Fibroblast of skin of abdomen (primary cell): Measurements from ENCODE around the gene ZFP57.
A peak's percentile ranks its signal among the peaks of the same experiment; 100 is the strongest.
"Not testable (repeated sequence)": the region's sequence is repeated elsewhere in the genome, so short reads cannot be mapped to it uniquely, and the experiment has no call there.

Experiments
- DNase-seq: peaks from one replicate; pipeline ENCODE4 v3.0.0-alpha.2; 2013

ZFP57 gene

DNA sequence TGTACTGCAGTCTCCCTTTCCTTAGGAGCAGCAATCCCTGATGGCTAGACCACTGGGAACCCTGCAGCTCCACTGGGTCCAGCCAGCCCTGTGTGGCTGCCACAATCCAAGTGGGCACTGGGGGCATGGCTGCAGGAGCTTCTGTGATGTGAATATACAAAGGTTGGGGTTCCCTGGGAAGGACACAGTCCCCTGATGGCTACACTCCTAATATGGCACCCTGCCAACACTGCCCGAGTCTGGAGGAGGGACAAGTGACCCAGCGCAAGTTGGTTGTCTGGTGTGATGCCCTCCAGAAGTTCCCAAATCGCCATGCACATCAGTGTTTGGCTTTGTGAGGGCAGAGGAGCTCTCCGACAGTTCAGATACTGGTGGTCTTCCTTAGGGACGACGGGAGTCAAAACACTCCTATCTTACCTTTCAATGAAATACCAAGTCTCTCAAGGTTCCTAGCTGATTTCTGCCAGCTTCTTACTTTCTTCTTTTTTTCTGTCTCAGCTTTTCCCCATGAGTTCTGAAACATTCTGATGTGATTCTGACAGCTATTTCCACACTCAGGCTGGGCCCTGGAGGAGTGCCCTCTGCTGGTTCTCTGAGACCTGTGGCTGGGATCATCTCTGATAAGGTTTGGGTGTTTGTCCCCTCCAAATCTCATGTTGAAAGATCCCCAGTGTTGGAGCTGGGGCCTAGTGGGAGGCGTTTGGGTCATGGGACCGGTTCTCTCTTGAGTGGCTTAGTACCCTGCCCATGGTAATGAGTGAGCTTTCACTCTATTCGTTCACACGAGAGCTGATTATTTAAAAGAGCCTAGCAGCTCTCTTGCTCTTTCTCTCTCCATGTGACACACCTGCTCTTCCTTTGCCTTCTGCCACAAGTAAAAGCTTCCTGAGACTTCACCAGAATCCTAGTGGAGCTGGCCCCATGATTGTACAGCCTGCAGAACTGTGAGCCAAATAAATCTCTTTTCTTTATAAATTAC is 15.5 kb upstream of the ZFP57 start:
- no peak for DNase-seq

DNA sequence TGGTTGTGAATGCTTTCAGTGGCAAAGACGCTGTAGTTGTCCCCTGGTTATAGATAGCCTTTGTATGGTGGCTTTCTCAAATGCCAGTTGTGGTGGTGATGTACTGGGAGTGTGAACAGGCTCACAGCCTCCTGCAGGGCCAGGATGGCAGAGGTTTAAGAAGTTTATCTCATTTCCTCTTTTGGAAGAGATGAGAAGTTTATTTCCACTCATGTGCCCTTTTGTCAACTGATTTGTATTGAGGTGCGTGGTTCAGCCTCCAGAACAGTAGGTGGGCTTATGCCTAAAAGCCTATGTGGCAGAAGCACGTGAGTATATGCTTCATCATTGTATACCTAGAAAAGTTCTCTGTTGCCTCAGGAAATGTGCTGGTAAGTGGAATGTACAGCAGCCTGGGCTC is 13.7 kb upstream of the ZFP57 start:
- DNase-seq: no peak

DNA sequence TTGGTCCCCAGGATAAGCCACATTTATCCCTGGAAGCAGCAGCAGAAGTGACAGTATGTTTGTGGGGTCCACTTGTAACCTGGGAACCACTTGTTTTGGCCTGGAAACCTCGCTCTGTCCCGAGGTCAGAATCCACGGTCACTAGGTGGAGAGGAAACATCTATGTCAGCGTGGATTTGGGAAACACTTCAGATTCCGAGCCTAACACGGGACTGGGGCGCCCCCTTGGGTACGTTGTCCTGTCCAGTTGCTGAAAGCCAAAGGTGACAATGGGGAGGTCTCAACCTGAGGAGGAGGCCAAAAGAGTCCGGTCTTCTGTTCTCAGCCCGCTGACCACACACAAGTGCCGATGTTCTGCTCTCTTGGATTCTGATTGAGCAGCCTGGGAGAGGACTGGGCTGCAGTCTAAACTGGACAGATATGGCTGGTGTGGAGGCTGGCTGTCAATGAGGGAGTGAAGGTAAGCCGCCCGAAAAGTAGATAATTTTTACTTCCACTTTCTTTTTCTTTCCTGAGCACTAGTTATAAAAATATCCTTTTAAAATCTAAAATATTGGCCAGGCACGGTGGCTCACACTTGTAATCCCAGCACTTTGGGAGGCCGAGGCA is 4.9 kb upstream of the ZFP57 start:
- no peak for DNase-seq

GRCh38 chr6:29681811-29682210 is 859 bp upstream of the ZFP57 start:
- DNase-seq: no peak

- no peak for DNase-seq
Observed at GRCh38 chr6:29680416-29680815, 536 bp downstream of the ZFP57 start.

GRCh38 chr6:29679962-29680361 is 990 bp downstream of the ZFP57 start:
- DNase-seq: no peak

DNA sequence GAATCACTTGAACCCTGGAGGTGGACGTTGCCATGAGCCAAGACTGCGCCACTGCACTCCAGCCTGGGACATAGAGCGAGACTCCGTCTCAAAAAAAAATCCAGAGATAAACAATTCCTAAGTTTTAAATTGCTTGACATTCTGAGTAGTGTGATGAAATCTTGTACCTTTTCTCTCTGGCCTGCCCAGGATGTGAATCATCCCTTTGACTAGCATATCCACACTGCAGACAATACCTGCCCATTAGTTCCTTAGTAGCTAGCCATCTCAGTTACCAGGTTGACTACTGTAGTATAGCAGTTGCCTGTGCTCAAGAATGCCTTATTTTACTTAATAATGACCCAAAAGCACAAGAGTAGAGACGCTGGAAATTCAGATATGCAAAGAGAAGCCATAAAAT is 2.8 kb downstream of the ZFP57 start:
- no peak for DNase-seq

DNA sequence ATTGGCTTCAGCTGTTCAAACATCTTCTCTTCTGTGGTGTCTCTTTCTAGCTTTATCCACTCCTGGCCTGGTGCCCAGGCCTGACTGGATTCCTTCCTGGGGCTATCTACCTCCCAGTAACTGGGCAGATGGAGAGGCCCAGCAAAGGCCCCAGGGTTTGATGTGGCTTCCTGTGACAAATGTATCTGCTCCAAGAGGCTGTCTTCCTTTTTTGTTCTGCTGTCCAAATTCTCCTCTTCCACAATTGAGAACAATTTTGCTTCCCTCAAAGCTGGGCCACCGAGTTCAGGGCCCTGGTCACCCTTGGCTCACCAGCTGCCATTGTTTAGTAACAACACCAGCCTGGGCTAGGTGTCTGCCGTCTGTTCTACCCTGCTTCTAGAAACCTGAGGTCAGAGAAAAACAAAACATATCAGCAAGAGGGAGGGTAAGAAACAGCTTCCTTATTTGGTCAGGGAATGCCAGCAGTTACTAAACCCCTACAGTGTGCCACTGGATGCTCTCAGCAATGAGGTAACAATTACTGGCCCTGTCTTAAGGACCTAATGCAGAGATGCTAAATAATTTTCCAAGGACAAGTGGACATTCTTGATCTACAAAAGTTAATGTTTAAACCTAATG is 3.9 kb downstream of the ZFP57 start:
- peak; percentile 5 for DNase-seq

- DNase-seq: no peak
Observed at GRCh38 chr6:29675561-29675960, 5.4 kb downstream of the ZFP57 start.

DNA sequence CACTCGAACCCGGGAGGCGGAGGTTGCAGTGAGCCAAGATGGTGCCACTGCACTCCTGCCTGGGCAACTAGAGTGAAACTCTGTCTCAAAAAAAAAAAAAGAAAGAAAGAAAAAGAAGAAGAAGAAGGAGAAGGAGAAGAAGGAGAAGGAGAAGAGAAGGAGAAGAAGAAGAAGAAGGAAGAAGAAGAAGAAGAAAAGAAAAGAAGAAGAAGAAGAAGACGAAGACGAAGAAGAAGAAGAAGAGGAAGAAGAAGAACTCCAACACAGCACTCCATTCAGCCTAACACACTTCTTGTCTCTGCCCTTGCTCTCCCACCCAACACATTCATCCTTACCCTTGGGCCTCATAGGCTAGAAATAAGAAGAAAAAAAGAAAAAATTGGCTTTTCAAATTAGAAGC is 6.9 kb downstream of the ZFP57 start:
- no peak for DNase-seq

- DNase-seq: no peak
Observed at GRCh38 chr6:29673161-29673560, 7.8 kb downstream of the ZFP57 start.

DNA sequence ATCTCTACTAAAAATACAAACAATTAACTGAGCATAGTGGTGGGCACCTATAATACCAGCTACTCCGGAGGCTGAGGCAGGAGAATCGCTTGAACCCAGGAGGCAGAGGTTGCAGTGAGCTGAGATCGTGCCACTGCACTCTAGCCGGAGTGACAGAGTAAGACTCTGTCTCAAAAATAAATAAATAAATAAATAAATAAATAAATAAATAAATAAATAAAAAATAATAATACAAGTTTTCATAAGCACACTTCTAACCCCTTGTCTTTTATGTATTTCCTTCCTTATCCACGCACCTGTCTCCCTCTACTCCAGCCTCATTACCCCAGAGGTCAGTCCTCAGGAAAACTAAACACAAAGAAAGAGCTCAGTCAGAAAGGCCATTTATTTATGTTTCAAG is 8.8 kb downstream of the ZFP57 start:
- DNase-seq: not testable (repeated sequence)

DNA sequence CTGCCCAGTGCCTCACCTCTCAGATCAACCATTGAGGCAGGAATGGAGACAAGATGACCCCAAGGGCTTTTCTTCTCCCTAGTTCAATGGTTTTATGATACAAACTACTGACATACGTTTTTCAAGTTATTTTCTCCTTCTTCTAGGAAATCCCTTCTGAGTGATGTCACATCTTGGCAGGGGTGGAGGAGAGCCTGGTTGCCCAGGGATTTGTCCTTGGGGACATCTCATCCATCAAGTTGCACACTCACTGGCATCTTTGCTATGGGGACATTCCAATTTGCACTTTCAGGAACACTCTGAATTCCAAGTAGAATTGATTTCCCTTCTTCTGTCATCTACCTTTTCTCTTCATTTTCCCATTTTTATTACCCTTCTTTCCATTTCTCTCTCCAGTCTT is 9.9 kb downstream of the ZFP57 start:
- DNase-seq: no peak

- no peak for DNase-seq
Observed at GRCh38 chr6:29667158-29667557, 13.8 kb downstream of the ZFP57 start.

DNA sequence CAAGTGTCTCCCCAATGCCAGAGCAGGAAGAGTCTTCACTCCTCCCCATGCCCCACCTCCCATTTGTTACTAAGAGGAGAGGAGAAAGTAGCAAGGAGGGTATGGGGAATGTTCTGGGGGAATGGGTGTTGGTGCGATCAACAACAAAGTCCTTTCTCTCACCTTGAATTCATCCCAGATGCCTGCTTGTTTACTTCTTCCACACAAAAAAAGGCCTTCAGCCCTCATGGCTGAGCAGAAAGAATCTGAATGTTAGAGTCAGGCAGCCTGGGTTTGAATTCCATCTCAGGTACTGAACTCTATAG is 14.2 kb downstream of the ZFP57 start:
- DNase-seq: no peak

DNA sequence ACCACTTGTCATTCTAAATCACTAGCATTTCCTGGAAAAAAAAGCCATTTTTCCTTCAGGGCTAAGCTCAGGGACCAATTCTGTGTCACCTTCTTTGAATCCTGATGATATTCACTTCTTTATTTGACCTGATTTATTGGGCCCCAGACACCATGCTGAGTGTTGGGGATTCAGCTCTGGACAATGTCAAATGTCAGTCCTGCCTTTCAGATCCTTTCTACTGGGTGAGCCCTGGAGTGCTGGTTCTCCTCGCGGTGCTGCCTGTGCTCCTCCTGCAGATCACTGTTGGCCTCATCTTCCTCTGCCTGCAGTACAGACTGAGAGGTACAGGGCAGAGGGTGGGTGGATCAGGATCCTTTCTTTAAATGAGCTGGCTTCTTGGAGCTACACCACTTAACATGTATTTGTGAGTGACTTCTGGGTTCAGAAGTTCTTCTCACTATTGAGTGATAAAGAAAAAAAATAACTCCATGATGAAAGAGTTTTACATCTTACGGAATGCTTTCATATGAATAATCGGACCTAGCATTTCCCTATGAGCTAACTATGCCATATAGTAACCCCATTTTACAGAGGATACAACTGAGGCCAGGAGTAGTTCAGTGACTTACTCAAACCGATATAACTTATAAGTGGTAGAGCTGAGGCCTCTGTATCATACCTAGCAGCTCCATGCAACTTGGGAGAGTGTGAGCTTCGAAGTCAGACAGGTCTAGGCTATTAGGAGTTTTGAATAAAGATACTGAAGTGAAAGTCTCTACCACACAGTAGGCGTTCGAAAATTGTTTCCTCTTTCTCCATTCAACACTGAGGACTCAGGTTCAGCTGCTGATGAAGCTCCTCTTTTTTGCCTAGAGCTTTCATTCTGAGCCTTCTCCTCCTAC is 14.8 kb downstream of the ZFP57 start:
- no peak for DNase-seq

DNA sequence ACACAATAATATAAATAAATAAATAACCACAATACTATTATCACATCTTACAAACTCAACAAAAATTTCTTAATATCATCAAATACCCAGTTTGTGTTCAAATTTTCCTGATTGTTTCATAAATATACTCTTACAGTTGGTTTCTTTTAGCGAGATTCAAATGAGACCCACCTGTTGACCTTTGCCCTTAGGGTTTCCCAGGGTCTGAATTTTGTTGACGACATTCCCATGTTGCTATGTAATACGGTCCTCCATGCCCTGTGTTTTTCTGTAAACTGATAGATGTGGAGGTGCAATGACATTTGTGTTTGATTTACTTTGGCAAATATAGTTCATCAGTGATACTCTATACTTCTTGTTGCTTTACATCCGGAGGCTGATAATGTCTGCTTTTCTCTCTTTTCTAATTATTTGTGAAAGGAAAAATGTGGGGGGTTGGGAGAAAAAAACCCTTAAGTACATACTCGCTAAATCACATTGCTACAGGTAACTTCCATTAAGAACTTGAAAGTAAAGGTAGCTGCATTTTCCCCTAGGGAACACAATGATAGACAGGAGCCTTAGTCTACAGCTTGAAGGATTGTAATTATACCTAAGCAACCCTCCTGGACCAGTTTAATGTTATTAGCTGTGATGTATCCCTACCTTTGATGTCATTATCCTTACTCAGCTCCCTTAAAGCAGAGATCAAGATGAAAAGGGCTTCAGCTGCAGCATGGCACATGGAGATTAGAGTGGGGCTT is 17.5 kb downstream of the ZFP57 start:
- DNase-seq: no peak

DNA sequence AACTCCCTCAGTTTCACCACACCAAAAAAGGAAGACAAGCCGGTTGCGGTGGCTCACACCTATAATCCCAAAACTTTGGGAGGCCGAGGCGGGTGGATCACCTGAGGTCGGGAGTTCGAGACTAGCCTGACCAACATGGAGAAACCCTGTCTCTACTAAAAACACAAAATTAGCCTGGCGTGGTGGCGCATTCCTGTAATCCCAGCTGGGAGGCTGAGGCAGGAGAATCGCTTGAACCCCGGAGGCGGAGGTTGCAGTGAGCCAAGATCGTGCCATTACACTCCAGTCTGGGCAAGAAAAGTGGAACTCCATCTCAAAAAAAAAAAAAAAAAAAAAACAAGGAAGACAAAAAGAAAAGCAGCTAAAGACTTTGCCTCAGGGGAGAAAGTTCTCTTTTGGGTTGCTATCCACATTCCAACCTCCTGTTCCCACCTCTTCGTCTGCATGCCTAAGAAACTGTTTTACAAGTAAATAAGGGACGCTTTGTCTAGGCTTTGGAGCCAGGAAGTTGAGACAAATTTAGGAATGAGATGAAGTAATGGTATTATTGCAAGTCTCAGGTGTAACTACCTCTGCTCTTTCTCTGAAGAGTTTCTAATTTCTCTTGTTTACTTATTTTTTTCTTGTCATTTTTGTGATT is 19.3 kb downstream of the ZFP57 start:
- not testable (repeated sequence) for DNase-seq

DNA sequence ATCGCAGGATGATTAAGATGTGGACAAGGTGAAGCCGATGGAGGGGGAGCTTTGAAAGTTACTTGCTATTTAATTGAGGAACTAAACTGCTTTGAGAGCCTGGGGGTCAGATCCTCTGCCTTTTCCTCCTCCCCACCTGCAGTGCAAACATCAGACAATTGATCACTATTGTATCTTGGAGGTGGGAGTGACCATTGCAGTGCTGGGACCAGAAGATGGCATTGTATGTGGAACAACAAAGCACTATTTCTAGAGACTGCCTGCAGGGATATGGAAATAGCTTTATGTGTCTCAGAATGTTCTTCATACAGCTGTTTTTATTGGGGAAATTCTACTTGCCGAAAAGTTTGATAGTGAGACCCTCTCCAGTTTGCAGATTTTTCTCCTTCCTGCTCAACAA is 19.9 kb downstream of the ZFP57 start:
- no peak for DNase-seq

GRCh38 chr6:29656798-29657197 is 24.2 kb downstream of the ZFP57 start, which contains the start of gene MOG:
TSS of gene MOG (plus strand) at chr6:29657092. CDS start at chr6:29657210, 118 bp downstream.
- DNase-seq: no peak

DNA sequence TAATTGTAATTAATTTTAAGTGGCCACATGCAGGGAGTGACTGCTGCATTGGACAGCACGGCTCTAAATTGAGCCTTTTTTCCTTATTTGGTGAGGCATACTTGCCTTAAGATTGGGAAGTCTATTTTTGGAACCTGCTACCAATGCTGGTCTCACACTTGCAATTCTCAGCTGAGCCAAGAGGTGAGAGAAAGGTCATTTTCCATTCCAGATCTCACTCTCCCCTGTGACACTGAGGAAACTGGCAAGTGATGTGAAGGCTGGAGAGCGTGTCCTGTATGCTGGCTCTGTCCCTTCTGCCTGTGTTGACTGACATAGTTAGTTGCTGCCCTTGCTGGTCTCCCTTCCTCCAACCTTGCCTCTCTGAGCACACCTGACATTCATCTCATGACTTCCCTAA is 24.8 kb downstream of the ZFP57 start:
- DNase-seq: no peak
